HCT116 (cell line): ENCODE measurements around the gene SH3PXD2A. TPM values are rescaled to one million over a fixed set of nuclear protein-coding genes. Genes with fewer than 3 reads are reported as not detected.

Experiments
- ATAC-seq: fragments of 200-7000 bp; cut with Tn5 transposase; 2 replicates; pipeline ENCODE4 v1.9.1; 2020; ENCODE audit warnings: mild to moderate bottlenecking, moderate library complexity
- BruUV-seq: library from RNA; stranded (reverse); fragments of 400-500 nt; replicated peaks from 2 replicates; lab custom pipeline; 2021; lab: Mats Ljungman, UMichigan
- CTCF ChIA-PET: fragments of 300-600 bp; sonication (Branson Sonifier 250); formaldehyde crosslinking; loops from one replicate; lab custom pipeline; 2021; ENCODE audit warnings: antibody characterized with exemption; lab: Charles Lee
- POLR2A ChIA-PET: fragments of 300-600, 350-600 bp; sonication (Branson Sonifier 250); formaldehyde crosslinking; loops from one replicate; lab custom pipeline; 2021; ENCODE audit warnings: antibody characterized with exemption; lab: Charles Lee
- RAD21 ChIA-PET, 2 experiments: fragments of 300-600 bp; sonication (Branson Sonifier 250); formaldehyde crosslinking; loops; one replicate each; lab custom pipeline; 2023; ENCODE audit warnings: low total read pairs in 2 of 2; ENCODE audit not compliant: uncharacterized antibody in 2 of 2, unreplicated experiment in 2 of 2, low non-redundant PET in 1 of 2; lab: Charles Lee
- DNase-seq: peaks from one replicate; pipeline ENCODE4 v3.0.0-alpha.2; 2010; ENCODE audit warnings: low read depth, low spot score
- H2AFZ ChIP-seq: fragments of 200-600 bp; shearing (Covaris generic), sonication (generic); 2 replicates; pipeline ENCODE4 v1.6.1; 2017; ENCODE audit warnings: low read depth, mixed run types, mixed read lengths, antibody characterized with exemption, low read length; ENCODE audit not compliant: poor library complexity, severe bottlenecking
- H3K27ac ChIP-seq: 2 replicates; pipeline ENCODE4 v1.5.1; 2012; ENCODE audit warnings: low read depth, low read length
- H3K27me3 ChIP-seq: fragments of 200-600 bp; sonication (generic); 2 replicates; pipeline ENCODE4 v1.6.1; 2016; ENCODE audit warnings: mixed run types, low read length, mixed read lengths; ENCODE audit not compliant: insufficient read depth
- H3K36me3 ChIP-seq, 2 experiments: fragments of 200-500 bp in 1 of 2; fragments of 200-600 bp in 1 of 2; sonication (Bioruptor generic) in 1 of 2; sonication (generic) in 1 of 2; 2 replicates each; pipeline versions ENCODE4 v1.5.1 to v1.6.1; 2014 to 2016; ENCODE audit warnings: low read length in 2 of 2, inconsistent platforms in 1 of 2, mixed read lengths in 1 of 2, mixed run types in 1 of 2; ENCODE audit not compliant: insufficient read depth in 2 of 2, control insufficient read depth in 1 of 2
- H3K4me1 ChIP-seq, 2 experiments: fragments of 200-600 bp in 1 of 2; sonication (generic) in 1 of 2; 2 replicates each; pipeline versions ENCODE4 v1.5.1 to v1.6.1; 2012 to 2017; ENCODE audit warnings: low read length in 2 of 2, inconsistent platforms in 1 of 2, mild to moderate bottlenecking in 1 of 2, mixed read lengths in 1 of 2, mixed run types in 1 of 2, moderate library complexity in 1 of 2; ENCODE audit not compliant: insufficient read depth in 2 of 2, control insufficient read depth in 1 of 2
- H3K4me2 ChIP-seq: fragments of 200-600 bp; sonication (generic); 2 replicates; pipeline ENCODE4 v1.6.1; 2017; ENCODE audit warnings: mixed run types, low read length, mixed read lengths
- H3K4me3 ChIP-seq, 2 experiments: fragments of 200-600 bp in 1 of 2; sonication (generic) in 1 of 2; replicated peaks in 1 of 2; 2 replicates each; pipeline ENCODE4 v1.5.1; 2011 to 2016; ENCODE audit warnings: low read length in 2 of 2, control low read depth in 1 of 2, low read depth in 1 of 2, mild to moderate bottlenecking in 1 of 2, mixed read lengths in 1 of 2, mixed run types in 1 of 2
- H3K79me2 ChIP-seq: fragments of 200-600 bp; sonication (generic); 2 replicates; pipeline ENCODE4 v1.6.1; 2017; ENCODE audit warnings: mild to moderate bottlenecking, mixed run types, low read length, moderate library complexity, mixed read lengths; ENCODE audit not compliant: insufficient read depth
- H3K9ac ChIP-seq: fragments of 200-600 bp; sonication (generic); 2 replicates; pipeline ENCODE4 v1.6.1; 2016; ENCODE audit warnings: low read length, mixed read lengths
- H3K9me2 ChIP-seq: fragments of 200-600 bp; sonication (generic), shearing (Covaris generic); 2 replicates; pipeline ENCODE4 v1.6.1; 2017; ENCODE audit warnings: mixed run types, mild to moderate bottlenecking, moderate library complexity; ENCODE audit not compliant: insufficient read depth
- H3K9me3 ChIP-seq, 2 experiments: fragments of 200-500 bp in 1 of 2; fragments of 200-600 bp in 1 of 2; sonication (Bioruptor generic) in 1 of 2; sonication (generic) in 1 of 2; 2 replicates each; pipeline ENCODE4 v1.6.1; 2014 to 2017; ENCODE audit warnings: low read length in 2 of 2, mixed read lengths in 2 of 2, inconsistent platforms in 1 of 2, low read depth in 1 of 2, mild to moderate bottlenecking in 1 of 2, mixed run types in 1 of 2, moderate library complexity in 1 of 2; ENCODE audit not compliant: control insufficient read depth in 1 of 2, insufficient read depth in 1 of 2
- H4K20me1 ChIP-seq: fragments of 200-600 bp; sonication (generic), shearing (Covaris generic); 2 replicates; pipeline ENCODE4 v1.6.1; 2017; ENCODE audit warnings: mixed run types, mild to moderate bottlenecking, moderate library complexity; ENCODE audit not compliant: insufficient read depth
- CBX3 ChIP-seq: IDR thresholded peaks from 2 replicates; pipeline ENCODE4 v1.6.1; 2012; ENCODE audit warnings: low read depth
- EGR1 ChIP-seq: IDR thresholded peaks from 2 replicates; pipeline ENCODE4 v1.6.1; 2012; ENCODE audit warnings: low read depth
- ELF1 ChIP-seq: IDR thresholded peaks from 2 replicates; pipeline ENCODE4 v1.6.1; 2012; ENCODE audit warnings: low read depth, borderline replicate concordance
- EZH2 ChIP-seq: fragments of 200-600 bp; sonication (generic); IDR thresholded peaks from 2 replicates; pipeline ENCODE4 v1.6.1; 2017; ENCODE audit warnings: antibody characterized with exemption, mixed run types
- EZH2phosphoT487 ChIP-seq: fragments of 200-600 bp; IDR thresholded peaks from 2 replicates; pipeline ENCODE4 v1.6.1; 2018; ENCODE audit warnings: antibody characterized with exemption, borderline replicate concordance
- FOSL1 ChIP-seq: IDR thresholded peaks from 2 replicates; pipeline ENCODE4 v1.6.1; 2012; ENCODE audit warnings: low read depth
- JUND ChIP-seq: IDR thresholded peaks from 2 replicates; pipeline ENCODE4 v1.6.1; 2012
- POLR2A ChIP-seq: IDR thresholded peaks from 2 replicates; pipeline ENCODE4 v1.7.0; 2011; ENCODE audit warnings: borderline replicate concordance; ENCODE audit not compliant: insufficient read depth, insufficient read length; ENCODE audit errors: extremely low read depth
- POLR2AphosphoS5 ChIP-seq: IDR thresholded peaks from 2 replicates; pipeline ENCODE4 v1.6.1; 2011; ENCODE audit warnings: mild to moderate bottlenecking, low read depth, low read length, moderate library complexity
- RAD21 ChIP-seq: IDR thresholded peaks from 2 replicates; pipeline ENCODE4 v1.6.1; 2012; ENCODE audit warnings: low read depth, mild to moderate bottlenecking
- SIN3A ChIP-seq: IDR thresholded peaks from 2 replicates; pipeline ENCODE4 v1.6.1; 2012; ENCODE audit warnings: low read depth
- SP1 ChIP-seq: IDR thresholded peaks from 2 replicates; pipeline ENCODE4 v1.6.1; 2012; ENCODE audit warnings: low read depth
- SRF ChIP-seq: IDR thresholded peaks from 2 replicates; pipeline ENCODE4 v1.6.1; 2012; ENCODE audit warnings: low read depth
- TCF7L2 ChIP-seq: IDR thresholded peaks from 2 replicates; pipeline ENCODE4 v1.7.0; 2011; ENCODE audit warnings: borderline replicate concordance, inconsistent platforms; ENCODE audit not compliant: insufficient read depth, insufficient read length; ENCODE audit errors: extremely low read depth
- YY1 ChIP-seq: IDR thresholded peaks from 2 replicates; pipeline ENCODE4 v1.6.1; 2011; ENCODE audit warnings: low read length, low read depth, moderate library complexity, mild to moderate bottlenecking; ENCODE audit not compliant: insufficient replicate concordance; ENCODE audit errors: extremely low read depth
- ZFX ChIP-seq: fragments of 450-650 bp; IDR thresholded peaks from 2 replicates; pipeline ENCODE4 v1.6.1; 2017
- ZNF274 ChIP-seq: fragments of 200-500 bp; sonication (Bioruptor generic); IDR thresholded peaks from 2 replicates; pipeline ENCODE4 v1.6.1; 2014; ENCODE audit warnings: mild to moderate bottlenecking, low read depth, low read length, inconsistent platforms
- intact Hi-C: fragments of 100-400 bp; cut with micrococcal nuclease; formaldehyde crosslinking; loops from 2 replicates; pipeline ENCODE4 v1.10.0; 2022
- total RNA-seq: library from RNA; stranded (reverse); gene quantifications from one replicate; pipeline ENCODE4 v1.2.1, GENCODE V29; 2021; ENCODE audit not compliant: unreplicated experiment
- TF ChIP-seq, protein P1 (sequence below): IDR thresholded peaks from 2 replicates; pipeline ENCODE4 v1.6.1; 2012
- TF ChIP-seq, protein P2 (sequence below): IDR thresholded peaks from 2 replicates; pipeline ENCODE4 v1.6.1; 2012

SH3PXD2A gene
- total RNA-seq, 1 experiment from 2014 or later, result 8.7 TPM

DNA sequence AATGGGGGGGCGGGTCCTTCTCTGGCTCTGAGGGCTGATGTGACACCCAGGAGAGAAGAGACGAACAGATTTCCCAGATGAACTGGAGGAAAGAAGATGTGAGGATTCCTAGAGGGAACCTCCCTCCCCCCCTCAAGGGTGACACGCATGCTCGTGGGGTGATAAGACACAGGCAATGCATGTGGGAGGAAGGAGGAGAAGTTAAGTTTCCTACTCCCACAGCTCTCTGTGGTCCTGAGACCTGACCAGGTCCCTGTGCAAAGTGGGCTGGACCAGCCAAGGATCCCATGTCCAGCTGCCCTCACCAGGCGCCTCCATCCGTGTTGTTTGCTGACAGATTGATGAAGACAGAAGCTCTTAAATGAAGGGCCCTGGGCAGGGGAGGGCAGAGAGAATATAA lies 112.6 kb downstream of the SH3PXD2A start:
- H3K27ac ChIP-seq, result no peak overlapping the region
- RAD21 ChIA-PET, result no interaction called here
- no TSS peak for BruUV-seq

DNA sequence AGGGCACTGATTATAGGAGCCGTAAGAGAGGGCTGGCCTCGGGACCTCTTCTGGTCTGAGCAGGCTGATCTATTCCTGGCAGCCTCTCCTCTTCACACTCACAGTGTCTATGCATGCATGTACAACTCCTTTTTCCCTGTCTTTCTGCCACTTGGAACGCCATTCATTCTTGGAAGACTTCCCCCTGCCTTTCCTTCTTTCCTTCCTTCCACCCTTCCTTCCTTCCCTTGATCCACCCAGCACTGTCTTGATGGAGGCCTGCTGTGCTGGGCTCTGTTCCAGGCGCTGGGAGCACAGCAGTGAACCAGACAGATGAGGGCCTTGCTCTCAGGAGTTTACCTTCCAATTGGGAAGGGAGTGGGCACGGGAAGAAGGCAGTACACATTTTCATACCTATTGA lies 114.8 kb downstream of the SH3PXD2A start:
- CTCF ChIA-PET, result no interaction called here
- no peak overlapping the region for H2AFZ ChIP-seq
- RAD21 ChIA-PET, result no interaction called here
- H4K20me1 ChIP-seq, result no peaks in the 10 kb centered on the region
- H3K9me2 ChIP-seq, result no peaks in the 10 kb centered on the region
- POLR2A ChIA-PET, result no interaction called here
- no TSS peak for BruUV-seq
- peaks cover 19 to 31% of the 10 kb centered on the region in 2 experiments for H3K4me1 ChIP-seq
- H3K79me2 ChIP-seq, result no peaks in the 10 kb centered on the region
- intact Hi-C loops, result no loop called here
- no peak overlapping the region for H3K4me2 ChIP-seq
- H3K4me3 ChIP-seq, result no peak overlapping the region
- H3K27ac ChIP-seq, result no peak overlapping the region
- no peak for DNase-seq
- ATAC-seq, result no peak
- TF ChIP-seq, protein P1, sequence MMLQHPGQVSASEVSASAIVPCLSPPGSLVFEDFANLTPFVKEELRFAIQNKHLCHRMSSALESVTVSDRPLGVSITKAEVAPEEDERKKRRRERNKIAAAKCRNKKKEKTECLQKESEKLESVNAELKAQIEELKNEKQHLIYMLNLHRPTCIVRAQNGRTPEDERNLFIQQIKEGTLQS, result no peak
- no peak for TF ChIP-seq CBX3
- no peak for TF ChIP-seq ZFX
- TF ChIP-seq EGR1, result no peak
- no peak for TF ChIP-seq EZH2
- TF ChIP-seq SP1, result no peak
- TF ChIP-seq TCF7L2, result no peak
- no peak for TF ChIP-seq EZH2phosphoT487
- TF ChIP-seq SRF, result no peak
- TF ChIP-seq YY1, result no peak
- no peaks in the 10 kb centered on the region for H3K9me3 ChIP-seq
- no peaks in the 10 kb centered on the region for H3K27me3 ChIP-seq
- no peaks in the 10 kb centered on the region for H3K36me3 ChIP-seq
- H3K9ac ChIP-seq, result no peak overlapping the region

More for the DNA sequence above, 112.6 kb downstream of the SH3PXD2A start:
- H3K36me3 ChIP-seq, result no peaks in the 10 kb centered on the region
- ATAC-seq (no peak), DNase-seq (no peak)
- H4K20me1 ChIP-seq, result no peaks in the 10 kb centered on the region
- H3K4me1 ChIP-seq, result peaks cover 39 to 53% of the 10 kb centered on the region in 2 experiments
- H3K9me2 ChIP-seq, result no peaks in the 10 kb centered on the region
- ChIA-PET CTCF (no interaction called here), POLR2A (no interaction called here)
- intact Hi-C loops, result no loop called here
- H3K9me3 ChIP-seq, result no peaks in the 10 kb centered on the region
- no peak overlapping the region for H2AFZ ChIP-seq
- H3K4me3 ChIP-seq, result no peak overlapping the region
- no peak overlapping the region for H3K4me2 ChIP-seq
- TF ChIP-seq, protein P2, sequence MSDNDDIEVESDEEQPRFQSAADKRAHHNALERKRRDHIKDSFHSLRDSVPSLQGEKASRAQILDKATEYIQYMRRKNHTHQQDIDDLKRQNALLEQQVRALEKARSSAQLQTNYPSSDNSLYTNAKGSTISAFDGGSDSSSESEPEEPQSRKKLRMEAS, result no peak
- TF ChIP-seq EZH2 (no peak), ZNF274 (no peak), ELF1 (no peak), POLR2A (no peak), POLR2AphosphoS5 (no peak), TCF7L2 (no peak), RAD21 (no peak), ZFX (no peak), EZH2phosphoT487 (no peak), SIN3A (no peak), JUND (no peak), FOSL1 (no peak)
- H3K9ac ChIP-seq, result no peak overlapping the region
- no peaks in the 10 kb centered on the region for H3K79me2 ChIP-seq
- H3K27me3 ChIP-seq, result no peaks in the 10 kb centered on the region
